GM12874 (cell line): ENCODE data around the gene C10orf71.

Experiments used
- CTCF ChIP-seq: IDR thresholded peaks from 2 replicates; pipeline ENCODE4 v1.5.1; 2011; ENCODE audit warnings: low read depth, mild to moderate bottlenecking, control low read depth, low read length, moderate library complexity; ENCODE audit not compliant: insufficient read depth

C10orf71 gene

DNA sequence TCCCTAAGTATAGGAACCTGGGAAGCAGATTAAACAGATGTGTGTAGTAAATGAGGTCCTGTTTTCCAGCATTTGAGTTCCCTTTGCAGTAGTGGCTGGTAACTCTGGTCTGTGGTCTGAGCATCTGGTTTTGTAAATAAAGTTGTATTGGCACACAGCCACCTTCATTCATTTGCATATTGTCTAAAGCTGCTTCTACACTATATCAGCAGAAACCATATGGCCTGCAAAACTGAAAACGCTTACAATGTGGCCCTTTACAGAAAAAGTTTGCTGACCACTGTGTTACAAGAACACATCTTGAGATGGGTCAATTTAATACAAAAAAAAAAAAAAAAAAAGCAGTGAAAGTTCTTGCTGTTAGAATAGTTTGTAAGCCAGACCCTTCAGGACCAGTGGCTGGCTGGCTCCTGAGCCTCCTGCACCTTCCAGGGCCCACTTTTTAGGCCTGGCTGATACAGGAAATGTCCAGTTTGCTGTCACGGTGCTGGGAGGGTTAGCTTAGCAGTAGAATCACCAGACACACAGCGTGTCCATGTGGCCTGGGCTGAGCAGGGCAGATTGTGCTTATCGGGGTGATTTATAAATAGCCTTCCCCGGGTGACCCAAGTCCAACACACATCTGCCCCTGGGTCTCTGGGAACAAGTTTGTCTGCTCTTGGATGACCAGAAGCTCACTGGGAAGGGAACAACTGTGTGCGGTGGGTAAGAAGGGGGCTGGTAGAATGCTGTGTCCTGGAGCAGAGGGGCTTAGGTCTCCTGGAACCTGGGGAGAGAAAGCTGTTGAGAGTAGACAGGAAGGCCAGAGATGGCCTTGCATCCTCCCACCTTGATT, 1.4 kb downstream of the C10orf71 start:
- no peak for TF ChIP-seq CTCF

GRCh38 chr10:49301302-49301701, 2.3 kb downstream of the C10orf71 start:
- no peak for TF ChIP-seq CTCF

GRCh38 chr10:49302088-49302487, 3.1 kb downstream of the C10orf71 start:
- no peak for TF ChIP-seq CTCF

- TF ChIP-seq CTCF, result no peak
Observed at GRCh38 chr10:49303711-49304110, 4.7 kb downstream of the C10orf71 start.

DNA sequence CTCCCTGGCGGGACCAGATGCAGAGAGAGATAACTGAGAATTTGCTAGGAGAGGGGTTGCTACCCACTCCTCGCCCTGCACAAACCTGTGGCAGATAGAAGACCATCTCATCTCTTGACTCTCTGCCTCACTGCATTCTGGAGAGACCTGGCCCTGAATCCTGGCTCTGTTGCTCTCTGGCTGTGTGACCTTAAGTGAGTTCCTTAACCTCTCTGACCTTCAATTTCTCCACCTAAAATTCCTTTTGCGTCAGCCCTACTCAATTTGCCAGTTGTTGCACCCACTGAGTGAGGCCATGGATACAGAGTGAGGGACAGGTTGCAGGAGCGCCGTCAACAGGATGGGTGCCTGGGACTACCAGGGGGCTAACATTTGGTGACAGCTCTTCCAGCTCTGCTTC, 5.2 kb downstream of the C10orf71 start:
- no peak for TF ChIP-seq CTCF

- TF ChIP-seq CTCF, result no peak
Observed at GRCh38 chr10:49307921-49308320, 9.0 kb downstream of the C10orf71 start.

DNA sequence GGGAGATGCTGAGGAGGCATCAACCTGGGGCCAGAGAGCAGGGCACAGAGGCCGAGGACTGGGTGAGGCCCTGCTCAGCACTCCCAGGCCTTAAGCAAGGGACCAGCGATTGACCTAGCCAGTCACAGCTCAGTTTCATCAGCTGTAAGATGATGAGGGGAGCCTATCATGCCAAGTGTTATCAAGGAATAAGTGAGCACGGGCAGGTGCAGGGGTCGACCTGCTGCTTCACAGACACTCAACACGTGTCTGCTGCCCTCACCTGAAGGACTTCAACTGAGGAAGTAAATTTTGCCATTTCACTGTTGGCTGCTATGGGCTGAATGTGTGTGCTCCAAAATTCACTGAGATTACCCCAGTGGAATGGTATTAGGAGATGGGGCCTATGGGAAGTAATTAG, 9.9 kb downstream of the C10orf71 start:
- TF ChIP-seq CTCF, result no peak
